Measurements from ENCODE around the gene YIPF5.

DNA sequence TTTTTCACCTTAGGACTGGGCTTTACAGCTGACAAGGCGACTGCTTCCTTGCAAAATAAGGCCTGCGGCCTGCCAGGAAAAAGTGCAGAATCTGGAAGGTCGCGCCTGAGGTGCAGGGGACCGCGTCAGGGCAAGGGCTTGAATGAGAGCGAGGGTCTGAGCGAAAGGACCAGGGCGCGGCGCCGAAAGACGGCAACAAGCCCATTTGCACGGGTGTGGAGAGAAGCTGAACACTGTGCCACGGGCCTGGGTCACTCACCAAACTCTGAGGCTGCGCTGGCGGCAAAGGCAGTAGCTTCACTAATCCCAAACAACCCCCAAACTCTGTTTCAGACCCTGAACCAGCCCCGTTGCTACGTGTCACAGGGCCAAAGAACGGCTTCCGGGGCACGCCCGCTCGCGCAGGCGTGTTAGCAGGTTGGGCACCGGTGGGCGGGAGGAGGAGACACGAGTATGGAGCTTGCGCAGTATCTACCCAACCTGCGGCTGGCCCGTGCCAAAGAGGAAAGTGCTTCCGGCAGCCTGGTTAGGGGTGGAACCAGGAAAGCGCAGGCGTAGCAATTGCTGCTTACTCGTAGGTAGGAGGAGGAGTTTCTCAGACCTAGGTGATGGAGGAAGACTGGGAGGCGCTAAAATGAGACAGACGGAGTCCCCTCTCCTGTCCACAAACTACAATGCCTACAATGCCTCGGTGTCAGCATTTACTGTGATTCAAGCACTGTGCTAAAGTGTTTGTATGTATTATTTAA lies at the start of gene YIPF5, which contains the start of gene KCTD16:
- TF ChIP-seq POU2F2 (IDR thresholded peaks at IDR 0.05; ENCODE audit: low read depth, low read length) (no peak), POLR2A (IDR thresholded peaks at IDR 0.05; ENCODE audit: low read depth, low read length) (peak; percentile 84)

Data from GM12891 (cell line).